Thyroid gland (tissue), 4 donors: Measurements from ENCODE around the gene CST11. TPM values are rescaled to one million over a fixed set of nuclear protein-coding genes. Genes with fewer than 3 reads are reported as not detected.

Source experiments
- DNase-seq, 2 donors: peaks; one replicate each; pipeline ENCODE4 v3.0.0-alpha.2; 2019
- H3K27ac ChIP-seq, 3 donors: fragments of 200-600 bp; sonication (generic); 1 replicate in 2 of 3; 2 replicates in 1 of 3; pipeline ENCODE4 v1.5.1; 2016 to 2019; ENCODE audit warnings: mild to moderate bottlenecking in 1 of 3, moderate library complexity in 1 of 3
- H3K27me3 ChIP-seq: fragments of 200-600 bp; sonication (generic); one replicate; pipeline ENCODE4 v1.5.1; 2019
- H3K36me3 ChIP-seq, 2 donors: fragments of 200-600 bp; sonication (generic); one replicate each; pipeline ENCODE4 v1.5.1; 2016 to 2019
- H3K4me1 ChIP-seq, 2 donors: fragments of 200-600 bp; sonication (generic); one replicate each; pipeline ENCODE4 v1.5.1; 2017 to 2019
- H3K4me3 ChIP-seq, 3 donors: fragments of 200-600 bp; sonication (generic); replicated peaks in 1 of 3; 1 replicate in 2 of 3; 2 replicates in 1 of 3; pipeline ENCODE4 v1.5.1; 2016; ENCODE audit warnings: mild to moderate bottlenecking in 1 of 3
- H3K9me3 ChIP-seq: fragments of 200-600 bp; sonication (generic); one replicate; pipeline ENCODE4 v1.5.1; 2017
- POLR2A ChIP-seq, 2 donors: fragments of 450-650 bp; IDR thresholded peaks; one replicate each; pipeline ENCODE4 v1.6.1; 2017; ENCODE audit warnings: antibody characterized with exemption in 2 of 2, mild to moderate bottlenecking in 2 of 2, moderate library complexity in 1 of 2
- WGBS, 2 donors: methylation state at CpG; one replicate each; pipeline ENCODE4 v1.1.5; 2017; 5-methylcytosine and 5-hydroxymethylcytosine counted together
- intact Hi-C: fragments of 100-400 bp; cut with DNase I; formaldehyde crosslinking; loops from one replicate; pipeline ENCODE4 v1.15.1; 2023
- total RNA-seq, 4 donors: library from RNA; depleted of rRNA; stranded (reverse); fragments of >200 nt; gene quantifications; one replicate each; pipeline ENCODE4 v1.2.3, GENCODE V29; 2016
- TF ChIP-seq, protein P1 (sequence below), 6 experiments: fragments of 200-600 bp in 3 of 6; fragments of 450-650 bp in 3 of 6; sonication (generic) in 3 of 6; IDR thresholded peaks; one replicate each; pipeline ENCODE4 v1.5.1; 2016 to 2019; ENCODE audit warnings: antibody characterized with exemption in 6 of 6, mild to moderate bottlenecking in 2 of 6, inconsistent platforms in 1 of 6, moderate library complexity in 1 of 6

CST11 gene, protein sequence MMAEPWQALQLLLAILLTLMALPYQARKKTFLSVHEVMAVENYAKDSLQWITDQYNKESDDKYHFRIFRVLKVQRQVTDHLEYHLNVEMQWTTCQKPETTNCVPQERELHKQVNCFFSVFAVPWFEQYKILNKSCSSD
- total RNA-seq, result not detected

- no peak within 1 kb of the TSS for H3K4me3 ChIP-seq
- DNase-seq, result no peak
- no peaks in the 10 kb centered on the region for H3K36me3 ChIP-seq
- H3K9me3 ChIP-seq, result no peaks in the 10 kb centered on the region
- H3K27me3 ChIP-seq, result no peaks in the 10 kb centered on the region
- TF ChIP-seq, protein P1, sequence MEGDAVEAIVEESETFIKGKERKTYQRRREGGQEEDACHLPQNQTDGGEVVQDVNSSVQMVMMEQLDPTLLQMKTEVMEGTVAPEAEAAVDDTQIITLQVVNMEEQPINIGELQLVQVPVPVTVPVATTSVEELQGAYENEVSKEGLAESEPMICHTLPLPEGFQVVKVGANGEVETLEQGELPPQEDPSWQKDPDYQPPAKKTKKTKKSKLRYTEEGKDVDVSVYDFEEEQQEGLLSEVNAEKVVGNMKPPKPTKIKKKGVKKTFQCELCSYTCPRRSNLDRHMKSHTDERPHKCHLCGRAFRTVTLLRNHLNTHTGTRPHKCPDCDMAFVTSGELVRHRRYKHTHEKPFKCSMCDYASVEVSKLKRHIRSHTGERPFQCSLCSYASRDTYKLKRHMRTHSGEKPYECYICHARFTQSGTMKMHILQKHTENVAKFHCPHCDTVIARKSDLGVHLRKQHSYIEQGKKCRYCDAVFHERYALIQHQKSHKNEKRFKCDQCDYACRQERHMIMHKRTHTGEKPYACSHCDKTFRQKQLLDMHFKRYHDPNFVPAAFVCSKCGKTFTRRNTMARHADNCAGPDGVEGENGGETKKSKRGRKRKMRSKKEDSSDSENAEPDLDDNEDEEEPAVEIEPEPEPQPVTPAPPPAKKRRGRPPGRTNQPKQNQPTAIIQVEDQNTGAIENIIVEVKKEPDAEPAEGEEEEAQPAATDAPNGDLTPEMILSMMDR (IDR thresholded peaks at IDR 0.05), result no peak
- no peak for TF ChIP-seq POLR2A (IDR thresholded peaks at IDR 0.05)
- intact Hi-C loops, result no loop called here
- no peak within 1 kb of the TSS for H3K27ac ChIP-seq
- WGBS, 2 donors, result 48 to 57% methylated on average over 3 to 4 of the region's 4 CpGs
- no peaks in the 10 kb centered on the region for H3K4me1 ChIP-seq
Observed at GRCh38 chr20:23452776-23453175, at the start of gene CST11. Gene CST11 (minus strand): TSS chr20:23452876. CDS start chr20:23452811, 65 bp downstream.

GRCh38 chr20:23501926-23502325 is 49.2 kb upstream of the CST11 start:
- no peak overlapping the region for H3K27ac ChIP-seq
- H3K9me3 ChIP-seq, result no peaks in the 10 kb centered on the region
- no peak for TF ChIP-seq POLR2A (IDR thresholded peaks at IDR 0.05)
- TF ChIP-seq, protein P1 (IDR thresholded peaks at IDR 0.05), result no peak
- intact Hi-C loops, result no loop called here
- WGBS, 2 donors, result 85% methylated on average over 4 of the region's 4 CpGs
- H3K36me3 ChIP-seq, result no peaks in the 10 kb centered on the region
- H3K4me1 ChIP-seq, result no peaks in the 10 kb centered on the region
- H3K27me3 ChIP-seq, result no peaks in the 10 kb centered on the region
- DNase-seq, result no peak
- H3K4me3 ChIP-seq, result no peak overlapping the region

GRCh38 chr20:23497536-23497935 is 44.9 kb upstream of the CST11 start:
- Histone ChIP-seq H3K27ac (no peak overlapping the region), H3K4me1 (no peaks in the 10 kb centered on the region), H3K9me3 (no peaks in the 10 kb centered on the region), H3K4me3 (no peak overlapping the region), H3K27me3 (no peaks in the 10 kb centered on the region), H3K36me3 (no peaks in the 10 kb centered on the region)
- TF ChIP-seq POLR2A (IDR thresholded peaks at IDR 0.05), result no peak
- TF ChIP-seq, protein P1 (IDR thresholded peaks at IDR 0.05), result no peak
- intact Hi-C loops, result no loop called here
- DNase-seq, result no peak
- WGBS, 2 donors, result 88 to 89% methylated on average over 1 of the region's 1 CpG

DNA sequence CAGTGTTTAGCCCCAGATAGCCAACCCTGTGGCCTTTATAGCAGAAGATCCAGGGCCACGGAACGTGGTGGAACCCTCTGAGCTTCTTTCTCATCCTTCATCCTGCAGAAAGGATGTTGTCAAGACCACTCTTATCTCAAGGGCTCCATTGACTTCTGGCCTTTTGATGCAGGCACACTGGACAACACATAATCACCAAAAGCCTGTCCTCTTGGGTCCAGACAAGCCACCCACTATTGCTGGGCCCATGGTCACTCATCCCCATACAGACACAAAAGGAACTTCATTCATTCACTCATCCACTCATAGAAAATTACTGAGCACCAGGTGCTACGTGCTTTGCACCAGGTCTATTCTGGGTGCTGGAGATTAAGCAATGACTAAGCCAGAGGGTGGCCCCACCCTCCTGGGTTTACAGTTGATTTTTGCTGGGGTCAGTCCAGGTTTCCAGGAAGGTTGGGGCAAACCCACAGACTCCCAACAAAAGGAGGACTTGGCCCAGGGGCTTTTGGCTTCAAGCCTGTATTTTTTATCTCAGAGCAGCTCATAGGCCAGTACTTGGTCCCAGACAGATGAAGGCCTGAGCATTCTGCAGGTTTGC is 40.6 kb upstream of the CST11 start:
- H3K4me3 ChIP-seq, result no peak overlapping the region
- no peak for DNase-seq

GRCh38 chr20:23492292-23492691 is 39.6 kb upstream of the CST11 start:
- no peak for TF ChIP-seq POLR2A (IDR thresholded peaks at IDR 0.05)
- TF ChIP-seq, protein P1 (IDR thresholded peaks at IDR 0.05), result no peak
- Histone ChIP-seq H3K27ac (no peak overlapping the region), H3K4me1 (no peaks in the 10 kb centered on the region), H3K4me3 (no peak overlapping the region), H3K36me3 (no peaks in the 10 kb centered on the region), H3K27me3 (no peaks in the 10 kb centered on the region), H3K9me3 (no peaks in the 10 kb centered on the region)
- no peak for DNase-seq
- intact Hi-C loops, result no loop called here

More for the DNA sequence above, 40.6 kb upstream of the CST11 start:
- no peak for TF ChIP-seq POLR2A (IDR thresholded peaks at IDR 0.05)
- TF ChIP-seq, protein P1 (IDR thresholded peaks at IDR 0.05), result no peak
- no peaks in the 10 kb centered on the region for H3K36me3 ChIP-seq
- WGBS, 2 donors, result 89 to 97% methylated on average over 3 of the region's 3 CpGs
- no peak overlapping the region for H3K27ac ChIP-seq
- no peaks in the 10 kb centered on the region for H3K4me1 ChIP-seq
- intact Hi-C loops, result no loop called here
- H3K27me3 ChIP-seq, result no peaks in the 10 kb centered on the region
- H3K9me3 ChIP-seq, result no peaks in the 10 kb centered on the region
